GM13977 (cell line): Measurements from ENCODE around the gene THEM5.

ENCODE experiments used
- DNase-seq: peaks from one replicate; pipeline ENCODE4 v3.0.0; 2012; ENCODE audit warnings: low spot score
- in situ Hi-C: fragments of 300-500 bp; cut with MboI; formaldehyde crosslinking; loops from one replicate; pipeline ENCODE4 v1.12.0; 2022; ENCODE audit warnings: low sequenced_read_pairs, low pct_unique_long_range_greater_than_20kb, mixed read lengths, inconsistent platforms; ENCODE audit not compliant: unreplicated experiment
- TF ChIP-seq, protein P1 (sequence below): IDR thresholded peaks from 2 replicates; pipeline ENCODE4 v1.5.1; 2012; ENCODE audit warnings: mild to moderate bottlenecking, control low read depth; ENCODE audit not compliant: insufficient read depth; ENCODE audit errors: extremely low read depth, missing control alignments

The THEM5 gene

DNA sequence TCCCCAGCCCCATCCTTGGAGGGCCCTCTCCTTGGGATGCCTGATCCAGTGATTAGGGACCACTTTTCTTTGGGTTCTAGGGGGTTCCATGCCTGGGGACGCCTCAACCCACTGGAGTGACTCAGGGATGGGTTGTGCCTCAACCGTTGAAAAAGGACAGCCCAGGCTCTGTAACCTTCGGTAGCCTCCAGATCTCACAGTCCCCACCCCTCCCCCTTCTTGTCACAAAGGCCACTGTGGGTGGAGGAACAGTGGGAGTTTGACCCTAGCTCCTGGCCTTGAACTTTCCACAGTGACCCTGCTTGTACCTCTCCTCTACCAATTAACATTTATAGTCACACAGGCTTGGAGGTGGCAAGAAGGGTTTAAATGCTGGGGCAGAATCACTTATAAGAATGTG lies 19.3 kb downstream of the THEM5 start:
- TF ChIP-seq, protein P1, sequence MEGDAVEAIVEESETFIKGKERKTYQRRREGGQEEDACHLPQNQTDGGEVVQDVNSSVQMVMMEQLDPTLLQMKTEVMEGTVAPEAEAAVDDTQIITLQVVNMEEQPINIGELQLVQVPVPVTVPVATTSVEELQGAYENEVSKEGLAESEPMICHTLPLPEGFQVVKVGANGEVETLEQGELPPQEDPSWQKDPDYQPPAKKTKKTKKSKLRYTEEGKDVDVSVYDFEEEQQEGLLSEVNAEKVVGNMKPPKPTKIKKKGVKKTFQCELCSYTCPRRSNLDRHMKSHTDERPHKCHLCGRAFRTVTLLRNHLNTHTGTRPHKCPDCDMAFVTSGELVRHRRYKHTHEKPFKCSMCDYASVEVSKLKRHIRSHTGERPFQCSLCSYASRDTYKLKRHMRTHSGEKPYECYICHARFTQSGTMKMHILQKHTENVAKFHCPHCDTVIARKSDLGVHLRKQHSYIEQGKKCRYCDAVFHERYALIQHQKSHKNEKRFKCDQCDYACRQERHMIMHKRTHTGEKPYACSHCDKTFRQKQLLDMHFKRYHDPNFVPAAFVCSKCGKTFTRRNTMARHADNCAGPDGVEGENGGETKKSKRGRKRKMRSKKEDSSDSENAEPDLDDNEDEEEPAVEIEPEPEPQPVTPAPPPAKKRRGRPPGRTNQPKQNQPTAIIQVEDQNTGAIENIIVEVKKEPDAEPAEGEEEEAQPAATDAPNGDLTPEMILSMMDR, result no peak
- DNase-seq, result no peak
- in situ Hi-C loops, result no loop called here

DNA sequence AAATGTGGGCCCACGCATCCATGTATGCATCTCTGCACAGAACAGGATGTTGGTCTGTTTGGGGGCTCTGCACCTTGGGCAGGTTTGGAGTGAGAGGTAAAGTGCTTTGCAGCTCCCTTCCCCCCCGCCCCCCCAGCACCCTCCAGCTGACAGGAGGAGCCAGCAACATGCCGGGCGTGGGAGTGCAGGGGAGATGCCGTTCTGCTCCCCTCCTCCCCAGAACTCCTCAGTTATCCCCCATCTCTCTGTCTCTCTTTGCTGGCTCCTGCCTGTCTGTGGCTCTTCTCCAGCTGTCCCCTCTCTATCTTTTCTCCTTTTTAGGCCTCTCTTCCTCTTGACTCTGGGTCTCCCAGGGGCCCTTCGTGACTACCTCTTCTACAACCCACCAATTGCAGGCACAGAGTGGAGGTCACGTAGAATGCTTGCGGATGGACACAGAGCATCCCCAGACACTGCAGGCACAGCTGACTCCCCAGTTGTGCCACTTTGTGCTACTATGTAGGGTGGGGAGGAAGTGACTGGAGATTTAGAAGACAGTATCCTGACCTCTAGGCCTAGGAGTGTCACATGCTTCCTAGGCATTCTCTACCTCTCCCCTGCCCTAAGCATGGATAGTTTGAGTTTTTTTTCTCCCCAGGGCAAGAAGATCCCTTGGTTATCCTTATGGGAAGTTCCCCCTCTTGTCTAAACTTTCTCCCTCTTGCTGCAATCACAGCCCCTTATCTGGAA lies 20.2 kb downstream of the THEM5 start:
- in situ Hi-C loops, result no loop called here
- no peak for DNase-seq
- TF ChIP-seq, protein P1, result no peak

DNA sequence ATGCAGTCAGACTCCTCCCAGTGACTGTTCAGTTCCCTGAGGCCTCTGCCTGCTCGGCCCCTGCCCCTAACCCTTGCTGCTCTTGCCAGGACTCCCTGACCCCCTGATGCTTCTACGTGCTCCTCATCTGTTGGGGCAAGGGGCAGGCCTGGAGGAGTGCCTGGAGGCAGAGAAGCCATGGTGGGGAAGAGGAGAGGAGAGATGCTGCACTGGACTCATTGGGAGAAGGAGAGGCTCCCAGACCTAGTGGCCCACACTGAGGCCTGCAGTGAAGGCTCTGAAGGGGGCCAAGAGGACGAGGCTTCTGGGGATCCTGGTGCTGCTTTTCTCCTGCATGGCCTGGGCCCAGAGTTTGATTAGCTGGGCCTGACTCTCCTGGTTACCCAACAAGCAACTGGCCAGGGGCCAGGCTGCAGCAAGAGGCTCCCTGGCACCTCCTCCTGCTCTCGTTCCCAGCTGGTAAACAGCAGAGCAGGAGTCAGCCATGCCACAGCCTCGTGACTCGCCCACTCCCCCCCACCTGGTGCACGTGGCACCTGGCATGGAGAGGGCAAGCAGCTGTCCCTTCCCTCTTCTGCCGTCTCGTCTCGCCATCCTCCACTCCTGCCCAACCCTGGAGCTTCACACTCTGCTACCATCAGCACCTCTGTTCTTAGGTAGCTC lies 21.1 kb downstream of the THEM5 start:
- in situ Hi-C loops, result no loop called here
- DNase-seq, result no peak
- TF ChIP-seq, protein P1, result no peak

DNA sequence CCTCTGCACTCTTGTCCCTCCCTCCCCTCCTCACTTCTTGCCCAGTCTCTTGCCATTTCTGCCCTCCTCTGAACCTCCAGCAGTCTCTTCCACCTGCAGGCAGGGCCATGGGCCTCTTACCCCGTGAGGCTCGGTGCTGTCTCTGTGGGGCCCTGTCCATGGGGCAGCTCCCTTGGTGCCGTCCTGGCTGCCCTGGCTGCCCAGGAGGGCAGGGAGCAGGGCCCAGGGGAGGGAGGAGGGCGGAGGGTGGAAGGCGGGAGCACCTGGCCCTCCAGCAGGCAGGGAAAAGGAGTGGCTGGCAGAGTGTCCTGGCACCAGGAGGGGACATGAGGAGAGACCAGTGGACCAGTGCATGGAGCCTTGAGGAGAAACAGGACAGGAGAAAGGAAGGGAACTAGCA lies 21.9 kb downstream of the THEM5 start, which contains the start of gene RORC:
TSS of gene RORC (minus strand) at position 198 of the 400 bp plus-strand sequence. CDS start at position 160, 38 bp downstream.
- TF ChIP-seq, protein P1, result no peak
- no peak for DNase-seq
- in situ Hi-C loops, result no loop called here

DNA sequence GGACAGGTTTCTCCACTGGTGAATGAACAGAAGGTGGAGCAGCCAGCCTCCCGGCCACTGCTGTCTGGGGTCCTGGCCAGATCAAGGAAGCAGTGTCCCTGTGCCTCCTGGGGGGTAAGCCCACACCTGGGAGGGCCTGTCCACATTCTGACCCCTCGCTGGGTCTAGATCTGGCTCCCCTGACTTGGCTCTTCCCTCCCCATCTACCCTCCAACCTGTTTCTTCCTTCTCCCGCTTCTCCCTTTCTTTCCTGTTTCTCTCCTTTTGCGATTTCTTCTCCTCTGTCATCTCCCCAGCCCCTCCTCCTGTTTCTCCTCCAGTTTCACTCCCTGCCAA lies 22.3 kb downstream of the THEM5 start:
- in situ Hi-C loops, result no loop called here

DNA sequence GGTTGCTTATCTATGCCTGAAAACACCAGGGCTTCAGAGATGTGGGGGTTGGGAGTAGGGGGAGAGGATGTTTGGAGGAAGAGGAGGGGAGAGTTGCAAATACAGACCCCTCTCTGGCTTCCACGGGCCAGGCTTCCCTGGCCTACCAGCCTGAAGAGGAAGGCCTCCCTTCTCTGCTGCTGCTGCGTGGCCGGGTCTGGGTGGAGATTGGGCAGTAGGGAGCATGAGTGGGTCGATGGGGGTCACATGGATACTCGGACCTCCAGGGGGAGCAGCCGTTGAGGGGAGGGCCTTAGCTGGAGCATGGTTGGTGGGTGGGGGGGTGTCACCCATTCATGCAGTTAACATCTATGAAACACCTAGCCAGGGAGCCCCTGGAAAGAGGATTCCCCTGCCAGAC lies 23.5 kb downstream of the THEM5 start:
- TF ChIP-seq, protein P1, result no peak
- in situ Hi-C loops, result no loop called here
- DNase-seq, result no peak

More for the DNA sequence above, 22.3 kb downstream of the THEM5 start:
- TF ChIP-seq, protein P1, result no peak
- no peak for DNase-seq
